ENCODE results near the gene SRGAP2B.
"Not testable (repeated sequence)": the region's sequence is repeated elsewhere in the genome, so short reads cannot be mapped to it uniquely, and the experiment has no call there.

Gene SRGAP2B

DNA sequence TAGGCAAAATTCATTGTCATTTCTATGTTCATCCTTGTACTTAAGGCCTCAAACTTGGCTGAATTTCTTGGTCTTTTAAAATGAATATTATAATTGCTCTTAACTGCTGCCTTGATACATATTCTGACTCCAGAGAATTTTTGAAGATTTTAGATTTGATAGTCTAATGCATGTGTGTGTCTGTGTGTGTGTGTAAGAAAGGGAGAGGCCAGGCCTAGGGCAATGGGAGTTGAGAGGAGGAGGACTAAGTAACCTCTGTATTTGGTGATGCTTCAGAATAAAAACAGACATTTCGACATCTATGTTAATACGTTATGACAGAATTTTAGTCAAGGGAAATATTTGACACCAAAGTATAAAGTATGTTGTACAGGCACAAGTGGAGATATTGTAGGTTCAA, 8.2 kb upstream of the SRGAP2B start:
- not testable (repeated sequence) for H3K4me3 ChIP-seq (ENCODE audit: low read depth in 1 of 2, low read length in 2 of 2); H2AFZ ChIP-seq (ENCODE audit: low read depth, low read length); H3K4me2 ChIP-seq (ENCODE audit: insufficient read depth, low read length); H3K79me2 ChIP-seq (ENCODE audit: insufficient read depth, low read length); H3K9ac ChIP-seq (ENCODE audit: low read depth, low read length); H4K20me1 ChIP-seq (ENCODE audit: insufficient read depth, low read length); H3K36me3 ChIP-seq (ENCODE audit: insufficient read depth, low read length); ATAC-seq (ENCODE audit: insufficient read depth, low read depth); H3K4me1 ChIP-seq (ENCODE audit: insufficient read depth, low read length); H3K27ac ChIP-seq (ENCODE audit: low read length); H3K27me3 ChIP-seq (ENCODE audit: insufficient read depth, low read length, poor library complexity); DNase-seq; H3K9me3 ChIP-seq (ENCODE audit: insufficient read depth, low read length, severe bottlenecking)

DNA sequence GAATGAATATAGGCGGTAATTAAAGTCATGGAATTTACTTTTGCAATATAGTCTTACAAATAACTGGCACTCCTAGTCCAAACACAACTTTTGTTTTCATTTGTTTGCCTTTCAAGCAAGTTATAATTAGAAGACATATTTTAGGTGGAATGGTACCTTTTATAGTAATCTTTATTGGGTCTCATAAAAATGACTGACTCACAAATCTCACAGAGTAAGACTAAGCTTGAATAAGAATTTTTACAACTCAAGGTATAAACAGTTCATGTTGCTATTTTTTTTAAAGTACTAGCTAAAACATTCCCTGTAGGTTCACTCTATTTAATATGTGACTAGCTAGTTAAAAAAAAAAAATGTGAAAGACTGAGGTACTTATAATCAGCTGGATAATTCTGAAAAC, 6.6 kb upstream of the SRGAP2B start:
- not testable (repeated sequence) for H2AFZ ChIP-seq (ENCODE audit: low read depth, low read length); H3K4me3 ChIP-seq (ENCODE audit: low read depth in 1 of 2, low read length in 2 of 2); ATAC-seq (ENCODE audit: insufficient read depth, low read depth)

DNA sequence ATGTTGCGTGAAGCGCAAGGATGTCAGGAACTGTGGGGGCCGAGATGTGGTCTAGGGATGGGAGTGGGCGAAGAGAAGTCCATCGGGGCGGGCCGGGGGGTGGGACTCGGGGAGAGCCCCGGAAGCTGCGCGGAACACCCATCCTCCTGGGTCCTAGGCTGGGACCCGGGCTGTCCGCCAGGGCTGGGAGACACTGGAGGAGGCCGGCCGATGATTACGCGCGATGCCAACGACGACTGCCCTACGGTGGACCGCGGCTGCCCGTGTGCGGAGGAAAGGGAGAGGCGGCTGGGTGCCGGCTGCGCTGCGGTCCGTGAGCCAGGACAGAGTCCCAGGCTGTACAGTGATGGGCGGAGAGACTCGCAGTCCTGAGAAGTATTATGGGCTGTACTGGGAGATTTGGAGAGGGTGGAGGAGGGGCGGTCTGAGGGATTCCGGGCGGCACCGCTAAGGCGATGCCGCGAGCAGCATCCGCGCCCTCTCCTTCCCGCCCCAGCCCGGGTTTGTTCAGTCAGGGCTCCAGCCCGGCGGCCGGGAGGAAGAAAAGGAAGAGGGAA, 395 bp downstream of the SRGAP2B start:
- not testable (repeated sequence) for H3K27me3 ChIP-seq (ENCODE audit: insufficient read depth, low read length, poor library complexity); H3K9me3 ChIP-seq (ENCODE audit: insufficient read depth, low read length, severe bottlenecking); H3K4me1 ChIP-seq (ENCODE audit: insufficient read depth, low read length); H4K20me1 ChIP-seq (ENCODE audit: insufficient read depth, low read length); H3K79me2 ChIP-seq (ENCODE audit: insufficient read depth, low read length); H3K9ac ChIP-seq (ENCODE audit: low read depth, low read length); H3K36me3 ChIP-seq (ENCODE audit: insufficient read depth, low read length); H2AFZ ChIP-seq (ENCODE audit: low read depth, low read length); H3K27ac ChIP-seq (ENCODE audit: low read length)
- Histone ChIP-seq H3K4me3 (ENCODE audit: low read depth in 1 of 2, low read length in 2 of 2) (peak overlapping the region in 1 of 2 experiments; percentile 58; a peak in 2 of 4 replicates), H3K4me2 (ENCODE audit: insufficient read depth, low read length) (peak overlapping the region; percentile 49)
- ATAC-seq (ENCODE audit: insufficient read depth, low read depth) (peak; percentile 18), DNase-seq (peak; percentile 25)

More for the DNA sequence above, 6.6 kb upstream of the SRGAP2B start:
- not testable (repeated sequence) for DNase-seq; H3K9ac ChIP-seq (ENCODE audit: low read depth, low read length); H3K9me3 ChIP-seq (ENCODE audit: insufficient read depth, low read length, severe bottlenecking); H3K4me1 ChIP-seq (ENCODE audit: insufficient read depth, low read length); H3K27ac ChIP-seq (ENCODE audit: low read length); H4K20me1 ChIP-seq (ENCODE audit: insufficient read depth, low read length); H3K79me2 ChIP-seq (ENCODE audit: insufficient read depth, low read length); H3K27me3 ChIP-seq (ENCODE audit: insufficient read depth, low read length, poor library complexity); H3K4me2 ChIP-seq (ENCODE audit: insufficient read depth, low read length); H3K36me3 ChIP-seq (ENCODE audit: insufficient read depth, low read length)

DNA sequence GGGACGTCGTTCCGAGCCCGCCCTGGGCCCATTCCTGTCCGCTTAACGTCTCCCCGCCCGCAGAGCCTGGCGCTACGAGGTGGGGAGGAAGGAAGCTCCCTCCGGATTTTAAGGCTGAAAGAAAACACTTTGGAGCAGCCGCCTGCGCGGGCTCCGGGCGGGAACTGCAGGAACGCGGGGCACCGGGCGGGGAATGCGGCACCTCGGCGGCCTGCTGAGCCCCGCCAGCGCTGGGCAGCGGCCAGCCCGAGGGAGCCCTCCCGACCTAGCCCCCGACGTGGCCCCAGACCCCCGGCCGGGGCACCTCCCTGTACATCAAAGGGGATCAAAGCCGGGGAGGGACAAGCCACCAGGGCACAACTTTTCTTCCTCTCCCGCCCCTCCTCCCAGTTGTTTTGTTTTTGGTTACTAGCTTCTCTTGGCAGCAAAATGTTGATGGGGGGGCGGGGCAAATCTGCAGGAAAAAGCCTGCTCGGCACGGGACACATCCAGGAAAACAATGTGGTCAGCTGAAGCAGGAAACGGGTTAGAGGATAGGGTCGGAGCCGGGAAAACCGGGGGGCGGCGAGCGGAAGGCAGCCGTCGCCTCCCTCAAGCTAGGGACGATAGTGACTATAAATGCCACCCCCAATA, 1.5 kb downstream of the SRGAP2B start:
- Histone ChIP-seq H3K4me2 (ENCODE audit: insufficient read depth, low read length) (peak overlapping the region; percentile 53; the same call in 1 of the 2 replicates), H3K4me3 (ENCODE audit: low read depth in 1 of 2, low read length in 2 of 2) (peak overlapping the region in 1 of 2 experiments; percentile 44; a peak in 2 of 4 replicates), H3K9ac (ENCODE audit: low read depth, low read length) (peak overlapping the region; percentile 30; the same call in 1 of the 2 replicates)
- H3K27ac ChIP-seq (ENCODE audit: low read length); ATAC-seq (ENCODE audit: insufficient read depth, low read depth); H2AFZ ChIP-seq (ENCODE audit: low read depth, low read length); H3K79me2 ChIP-seq (ENCODE audit: insufficient read depth, low read length); H3K27me3 ChIP-seq (ENCODE audit: insufficient read depth, low read length, poor library complexity); H3K4me1 ChIP-seq (ENCODE audit: insufficient read depth, low read length); H3K9me3 ChIP-seq (ENCODE audit: insufficient read depth, low read length, severe bottlenecking); H3K36me3 ChIP-seq (ENCODE audit: insufficient read depth, low read length); H4K20me1 ChIP-seq (ENCODE audit: insufficient read depth, low read length): not testable (repeated sequence)
- peak; percentile 25 for DNase-seq

DNA sequence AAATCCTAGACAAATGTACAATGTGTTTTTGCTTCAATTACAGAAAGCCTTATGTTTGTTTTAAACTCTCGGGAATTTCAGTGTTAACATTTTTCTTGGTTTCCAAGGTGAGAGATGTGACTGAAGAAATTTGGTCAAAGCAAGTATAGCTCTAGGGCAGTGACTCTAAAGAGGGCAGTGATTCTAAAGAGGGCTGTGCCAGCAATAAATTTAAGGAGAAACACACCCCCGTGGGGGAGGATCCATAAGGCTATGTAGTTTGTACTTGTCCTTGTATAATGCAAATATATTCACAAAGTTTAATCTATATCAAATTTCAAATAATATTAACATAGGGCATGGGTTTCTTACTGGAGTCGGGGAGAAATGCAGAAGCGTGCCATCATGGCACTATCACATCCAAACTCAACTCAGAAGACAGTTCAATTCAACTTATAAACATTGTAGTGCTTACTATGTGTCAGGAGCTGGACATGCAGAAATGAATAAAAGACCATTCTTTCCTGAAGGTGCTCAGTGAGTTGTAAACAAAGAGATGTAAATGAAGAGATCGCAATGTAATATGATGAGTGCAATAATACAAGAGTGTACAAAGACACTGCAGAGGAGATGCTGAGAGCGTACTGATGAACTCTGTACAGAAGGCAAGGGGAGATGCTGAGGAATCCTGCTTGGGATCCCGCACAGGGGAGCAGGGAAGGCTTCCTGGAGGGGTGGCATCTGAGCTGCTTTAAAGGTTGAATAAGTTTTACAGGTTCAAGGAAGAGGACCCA, 12.5 kb downstream of the SRGAP2B start:
- H3K4me3 ChIP-seq (ENCODE audit: low read depth in 1 of 2, low read length in 2 of 2); H3K27ac ChIP-seq (ENCODE audit: low read length); H3K9me3 ChIP-seq (ENCODE audit: insufficient read depth, low read length, severe bottlenecking); H3K36me3 ChIP-seq (ENCODE audit: insufficient read depth, low read length); H3K4me1 ChIP-seq (ENCODE audit: insufficient read depth, low read length); H3K27me3 ChIP-seq (ENCODE audit: insufficient read depth, low read length, poor library complexity); ATAC-seq (ENCODE audit: insufficient read depth, low read depth); H3K9ac ChIP-seq (ENCODE audit: low read depth, low read length); DNase-seq; H3K79me2 ChIP-seq (ENCODE audit: insufficient read depth, low read length); H4K20me1 ChIP-seq (ENCODE audit: insufficient read depth, low read length); H2AFZ ChIP-seq (ENCODE audit: low read depth, low read length); H3K4me2 ChIP-seq (ENCODE audit: insufficient read depth, low read length): not testable (repeated sequence)

DNA sequence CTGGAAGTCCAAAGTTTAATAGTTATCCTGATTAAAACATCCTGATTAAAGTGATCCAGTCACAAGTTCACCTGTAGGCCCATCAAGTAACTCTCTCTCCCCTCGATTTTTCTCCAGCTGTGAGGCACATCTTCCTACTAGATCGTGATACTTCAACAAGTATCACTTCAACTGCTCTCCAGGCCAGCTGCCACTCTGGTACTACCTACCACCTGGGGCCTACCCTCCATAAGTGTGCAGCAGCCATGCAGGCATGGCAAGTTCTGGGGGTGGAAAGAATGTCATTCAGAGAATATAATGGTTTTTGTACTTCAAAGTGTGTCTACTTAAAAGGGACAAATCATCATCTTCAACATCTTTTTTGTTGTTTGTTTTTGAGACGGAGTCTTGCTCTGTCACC, 14.9 kb downstream of the SRGAP2B start:
- not testable (repeated sequence) for H3K36me3 ChIP-seq (ENCODE audit: insufficient read depth, low read length); H2AFZ ChIP-seq (ENCODE audit: low read depth, low read length); H4K20me1 ChIP-seq (ENCODE audit: insufficient read depth, low read length); H3K4me1 ChIP-seq (ENCODE audit: insufficient read depth, low read length); ATAC-seq (ENCODE audit: insufficient read depth, low read depth); H3K4me2 ChIP-seq (ENCODE audit: insufficient read depth, low read length); H3K79me2 ChIP-seq (ENCODE audit: insufficient read depth, low read length); H3K27me3 ChIP-seq (ENCODE audit: insufficient read depth, low read length, poor library complexity); H3K9ac ChIP-seq (ENCODE audit: low read depth, low read length); DNase-seq; H3K9me3 ChIP-seq (ENCODE audit: insufficient read depth, low read length, severe bottlenecking); H3K27ac ChIP-seq (ENCODE audit: low read length); H3K4me3 ChIP-seq (ENCODE audit: low read depth in 1 of 2, low read length in 2 of 2)

DNA sequence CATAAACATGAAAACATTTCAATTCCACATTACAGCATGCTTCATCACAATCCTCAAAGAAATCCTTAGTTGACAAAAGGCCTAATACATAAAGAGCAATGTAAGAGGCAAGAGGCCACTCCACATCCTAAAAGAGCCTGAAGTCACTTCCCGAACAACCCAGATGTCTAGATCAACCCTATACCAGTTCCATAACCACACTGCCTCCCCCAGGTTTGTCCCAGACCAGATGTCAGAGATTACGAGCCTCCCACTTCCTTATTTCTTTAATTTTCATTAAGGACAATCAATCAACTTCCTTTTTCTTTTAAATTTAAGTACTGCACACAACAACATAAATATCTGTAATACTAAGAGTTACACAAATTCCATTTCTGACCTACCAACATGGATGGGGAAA, 15.4 kb downstream of the SRGAP2B start:
- not testable (repeated sequence) for H3K9ac ChIP-seq (ENCODE audit: low read depth, low read length); H3K27me3 ChIP-seq (ENCODE audit: insufficient read depth, low read length, poor library complexity); H3K79me2 ChIP-seq (ENCODE audit: insufficient read depth, low read length); ATAC-seq (ENCODE audit: insufficient read depth, low read depth); H3K27ac ChIP-seq (ENCODE audit: low read length); H2AFZ ChIP-seq (ENCODE audit: low read depth, low read length); H3K4me3 ChIP-seq (ENCODE audit: low read depth in 1 of 2, low read length in 2 of 2); H3K36me3 ChIP-seq (ENCODE audit: insufficient read depth, low read length); DNase-seq; H3K9me3 ChIP-seq (ENCODE audit: insufficient read depth, low read length, severe bottlenecking); H3K4me1 ChIP-seq (ENCODE audit: insufficient read depth, low read length); H4K20me1 ChIP-seq (ENCODE audit: insufficient read depth, low read length); H3K4me2 ChIP-seq (ENCODE audit: insufficient read depth, low read length)

DNA sequence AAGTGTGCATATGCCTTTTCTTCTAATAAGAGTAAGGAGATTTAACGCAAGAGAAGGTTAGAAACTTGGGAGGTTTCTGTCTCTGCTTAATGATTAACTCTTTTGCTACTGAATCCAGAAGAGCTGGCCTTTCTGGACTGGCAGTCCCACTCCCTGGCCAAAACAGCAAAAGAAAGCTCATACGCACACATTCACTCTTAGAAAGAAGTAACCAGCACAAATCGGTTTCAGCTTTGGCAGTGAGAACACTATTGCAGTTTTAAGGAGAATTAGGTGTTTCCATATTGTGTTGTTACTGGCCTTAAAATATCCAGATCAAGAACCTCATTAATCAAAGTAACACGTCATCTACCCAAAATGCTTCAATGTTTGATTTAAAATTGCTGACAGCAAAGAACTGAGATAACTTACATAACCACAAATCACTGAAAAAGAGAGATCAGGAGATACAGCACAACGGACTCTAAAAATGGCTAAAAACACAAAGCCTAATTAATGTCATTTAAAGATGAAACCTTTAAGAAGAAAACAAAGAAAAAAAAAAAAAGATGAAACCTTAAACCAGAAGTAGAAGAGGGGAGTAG, 16.2 kb downstream of the SRGAP2B start:
- H3K4me3 ChIP-seq (ENCODE audit: low read depth in 1 of 2, low read length in 2 of 2); H2AFZ ChIP-seq (ENCODE audit: low read depth, low read length); DNase-seq; H3K9me3 ChIP-seq (ENCODE audit: insufficient read depth, low read length, severe bottlenecking); H3K27me3 ChIP-seq (ENCODE audit: insufficient read depth, low read length, poor library complexity); ATAC-seq (ENCODE audit: insufficient read depth, low read depth); H3K36me3 ChIP-seq (ENCODE audit: insufficient read depth, low read length); H3K79me2 ChIP-seq (ENCODE audit: insufficient read depth, low read length); H4K20me1 ChIP-seq (ENCODE audit: insufficient read depth, low read length); H3K4me2 ChIP-seq (ENCODE audit: insufficient read depth, low read length); H3K4me1 ChIP-seq (ENCODE audit: insufficient read depth, low read length); H3K9ac ChIP-seq (ENCODE audit: low read depth, low read length); H3K27ac ChIP-seq (ENCODE audit: low read length): not testable (repeated sequence)
